NCI-H82 treated with DMSO at 0.1 percent for 48 hours (cell line): ENCODE measurements around the gene PSMA8.
"Not testable (repeated sequence)": the region's sequence is repeated elsewhere in the genome, so short reads cannot be mapped to it uniquely, and the experiment has no call there.

Experiments used
- DNase-seq: peaks from one replicate; lab custom pipeline; 2025; ENCODE audit not compliant: unreplicated experiment; lab: John Stamatoyannopoulos, UW

Gene PSMA8

GRCh38 chr18:26133652-26134051, at the start of gene PSMA8:
Gene PSMA8 (plus strand): TSS chr18:26133869. CDS start chr18:26133966, 97 bp downstream.
- no peak for DNase-seq

- no peak for DNase-seq
These were observed 48.6 kb upstream of the PSMA8 start for GRCh38 chr18:26085056-26085455.

GRCh38 chr18:26086959-26087358, 46.7 kb upstream of the PSMA8 start:
- DNase-seq = no peak

- DNase-seq = no peak
These were observed 45.2 kb upstream of the PSMA8 start for GRCh38 chr18:26088487-26088886.

- peak; percentile 14 for DNase-seq
These were observed 44.2 kb upstream of the PSMA8 start for GRCh38 chr18:26089293-26090129.

GRCh38 chr18:26090130-26091046, 43.3 kb upstream of the PSMA8 start, which contains the start of gene SS18:
Gene SS18 (minus strand): TSS chr18:26090613. CDS start chr18:26090569, 44 bp downstream.
- peak; percentile 67 for DNase-seq

- peak; percentile 59 for DNase-seq
These were observed 42.5 kb upstream of the PSMA8 start for GRCh38 chr18:26091047-26091630.

GRCh38 chr18:26096852-26097251, 36.8 kb upstream of the PSMA8 start:
- no peak for DNase-seq

GRCh38 chr18:26097563-26097962, 36.1 kb upstream of the PSMA8 start:
- DNase-seq = no peak

GRCh38 chr18:26103579-26103978, 30.1 kb upstream of the PSMA8 start:
- DNase-seq = no peak

- no peak for DNase-seq
These were observed 29.6 kb upstream of the PSMA8 start for GRCh38 chr18:26104035-26104434.

- no peak for DNase-seq
These were observed 14.4 kb upstream of the PSMA8 start for GRCh38 chr18:26119246-26119645.

GRCh38 chr18:26121476-26121875, 12.2 kb upstream of the PSMA8 start:
- no peak for DNase-seq

GRCh38 chr18:26121994-26122393, 11.7 kb upstream of the PSMA8 start:
- not testable (repeated sequence) for DNase-seq

- no peak for DNase-seq
These were observed 5.9 kb upstream of the PSMA8 start for GRCh38 chr18:26127786-26128185.

GRCh38 chr18:26128192-26128591, 5.5 kb upstream of the PSMA8 start:
- not testable (repeated sequence) for DNase-seq

GRCh38 chr18:26134107-26134506, 438 bp downstream of the PSMA8 start:
- no peak for DNase-seq

- DNase-seq = no peak
These were observed 1.9 kb downstream of the PSMA8 start for GRCh38 chr18:26135548-26135947.

- no peak for DNase-seq
These were observed 23.7 kb downstream of the PSMA8 start for GRCh38 chr18:26157326-26157725.

GRCh38 chr18:26159353-26159752, 25.7 kb downstream of the PSMA8 start:
- DNase-seq = peak; percentile 17

GRCh38 chr18:26164571-26164970, 30.9 kb downstream of the PSMA8 start:
- no peak for DNase-seq
